Activated B cell treated with CpG ODN at 0.5 μM for 24 hours (primary cell): ENCODE results near the gene EFNA5. TPM values are rescaled to one million over a fixed set of nuclear protein-coding genes. Genes with fewer than 3 reads are reported as not detected.

Experiments
- ATAC-seq: fragments of 200-7000 bp; cut with Tn5 transposase; one replicate; pipeline ENCODE4 v1.10.0; 2021; ENCODE audit warnings: low read depth, mild to moderate bottlenecking, moderate library complexity
- CTCF ChIA-PET: fragments of 350-600 bp; sonication (Branson Sonifier 250); formaldehyde crosslinking; loops from one replicate; lab custom pipeline; 2021; ENCODE audit warnings: antibody characterized with exemption; lab: Charles Lee
- POLR2A ChIA-PET: fragments of 350-600 bp; sonication (Branson Sonifier 250); formaldehyde crosslinking; loops from one replicate; lab custom pipeline; 2021; ENCODE audit warnings: antibody characterized with exemption; lab: Charles Lee
- DNase-seq: peaks from one replicate; pipeline ENCODE4 v3.0.0; 2022
- H3K27ac Mint-ChIP-seq: one replicate; pipeline ENCODE4 v1.8.0; 2020; ENCODE audit warnings: mixed read lengths
- H3K27me3 Mint-ChIP-seq: one replicate; pipeline ENCODE4 v1.8.0; 2021; ENCODE audit warnings: mixed read lengths
- H3K36me3 Mint-ChIP-seq: one replicate; pipeline ENCODE4 v1.8.0; 2021; ENCODE audit warnings: low read depth, mixed read lengths
- H3K4me1 Mint-ChIP-seq: one replicate; pipeline ENCODE4 v1.8.0; 2021; ENCODE audit warnings: mixed read lengths
- H3K4me3 Mint-ChIP-seq: one replicate; pipeline ENCODE4 v1.8.0; 2020; ENCODE audit warnings: mild to moderate bottlenecking, mixed read lengths
- H3K9me3 Mint-ChIP-seq: one replicate; pipeline ENCODE4 v1.8.0; 2020; ENCODE audit warnings: mixed read lengths
- intact Hi-C: fragments of 100-400 bp; cut with micrococcal nuclease; formaldehyde crosslinking; loops from one replicate; pipeline ENCODE4 v1.15.1; 2024
- total RNA-seq: library from RNA; stranded (reverse); gene quantifications from 2 replicates; pipeline ENCODE4 v1.2.3, GENCODE V29; 2022
- TF ChIP-seq, protein P1 (sequence below): fragments of 200-600 bp; IDR thresholded peaks from one replicate; pipeline ENCODE4 v1.8.0; 2022; ENCODE audit warnings: antibody characterized with exemption, mild to moderate bottlenecking

The EFNA5 gene
- total RNA-seq, 1 donor from 2014 or later = not detected

DNA sequence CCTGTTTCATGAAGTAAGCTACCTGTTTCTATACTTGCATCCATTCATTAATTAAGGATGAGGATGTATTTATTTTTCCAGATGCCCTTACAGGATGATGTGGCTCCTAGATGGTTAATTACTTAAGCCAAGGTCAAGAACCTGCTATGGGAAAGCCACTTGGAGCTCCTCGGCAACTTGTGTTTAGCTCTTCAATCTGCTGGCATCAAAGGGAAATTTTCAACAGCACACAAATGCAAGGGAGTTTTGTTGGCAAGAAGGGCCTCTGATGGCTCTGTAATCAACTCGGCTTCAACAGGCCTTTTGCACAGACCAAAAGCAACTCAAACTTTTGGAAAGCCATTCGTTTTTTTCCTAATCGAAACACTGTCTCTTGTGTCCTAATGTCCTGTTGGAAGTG lies 125.3 kb downstream of the EFNA5 start:
- no peaks in the 10 kb centered on the region for H3K9me3 Mint-ChIP-seq
- no peak overlapping the region for H3K27ac Mint-ChIP-seq
- no peaks in the 10 kb centered on the region for H3K36me3 Mint-ChIP-seq
- ATAC-seq = no peak
- no peaks in the 10 kb centered on the region for H3K27me3 Mint-ChIP-seq
- H3K4me3 Mint-ChIP-seq = no peak overlapping the region
- no peaks in the 10 kb centered on the region for H3K4me1 Mint-ChIP-seq
- POLR2A ChIA-PET = no interaction called here
- DNase-seq = no peak
- TF ChIP-seq, protein P1, sequence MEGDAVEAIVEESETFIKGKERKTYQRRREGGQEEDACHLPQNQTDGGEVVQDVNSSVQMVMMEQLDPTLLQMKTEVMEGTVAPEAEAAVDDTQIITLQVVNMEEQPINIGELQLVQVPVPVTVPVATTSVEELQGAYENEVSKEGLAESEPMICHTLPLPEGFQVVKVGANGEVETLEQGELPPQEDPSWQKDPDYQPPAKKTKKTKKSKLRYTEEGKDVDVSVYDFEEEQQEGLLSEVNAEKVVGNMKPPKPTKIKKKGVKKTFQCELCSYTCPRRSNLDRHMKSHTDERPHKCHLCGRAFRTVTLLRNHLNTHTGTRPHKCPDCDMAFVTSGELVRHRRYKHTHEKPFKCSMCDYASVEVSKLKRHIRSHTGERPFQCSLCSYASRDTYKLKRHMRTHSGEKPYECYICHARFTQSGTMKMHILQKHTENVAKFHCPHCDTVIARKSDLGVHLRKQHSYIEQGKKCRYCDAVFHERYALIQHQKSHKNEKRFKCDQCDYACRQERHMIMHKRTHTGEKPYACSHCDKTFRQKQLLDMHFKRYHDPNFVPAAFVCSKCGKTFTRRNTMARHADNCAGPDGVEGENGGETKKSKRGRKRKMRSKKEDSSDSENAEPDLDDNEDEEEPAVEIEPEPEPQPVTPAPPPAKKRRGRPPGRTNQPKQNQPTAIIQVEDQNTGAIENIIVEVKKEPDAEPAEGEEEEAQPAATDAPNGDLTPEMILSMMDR = no peak
- intact Hi-C loops = no loop called here
- CTCF ChIA-PET = interaction anchor here (1.2 kb wide), 1 partner anchor 27 kb away, joined by 3 read pairs; no protein-coding TSS in a partner anchor

DNA sequence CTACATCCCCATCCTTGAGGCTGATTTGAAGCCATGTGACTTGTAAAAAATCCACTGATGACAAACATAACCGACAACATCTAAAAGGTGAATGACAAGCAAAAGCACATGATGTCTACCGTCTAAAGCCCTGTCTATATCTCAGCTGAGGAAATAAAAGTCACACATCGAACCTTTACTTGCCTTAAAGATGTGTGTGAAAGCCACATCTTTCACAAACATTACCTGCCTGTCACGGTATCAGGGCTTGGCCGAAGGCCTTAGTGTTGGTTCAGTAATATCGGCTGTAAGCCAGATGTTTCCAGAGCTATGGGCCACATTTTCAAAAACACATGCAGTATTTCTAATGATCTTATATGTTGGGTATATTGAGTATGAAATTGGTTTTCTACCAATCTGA lies 125.8 kb downstream of the EFNA5 start:
- Mint-ChIP-seq H3K9me3 (no peaks in the 10 kb centered on the region), H3K27ac (no peak overlapping the region)
- intact Hi-C loops = no loop called here

DNA sequence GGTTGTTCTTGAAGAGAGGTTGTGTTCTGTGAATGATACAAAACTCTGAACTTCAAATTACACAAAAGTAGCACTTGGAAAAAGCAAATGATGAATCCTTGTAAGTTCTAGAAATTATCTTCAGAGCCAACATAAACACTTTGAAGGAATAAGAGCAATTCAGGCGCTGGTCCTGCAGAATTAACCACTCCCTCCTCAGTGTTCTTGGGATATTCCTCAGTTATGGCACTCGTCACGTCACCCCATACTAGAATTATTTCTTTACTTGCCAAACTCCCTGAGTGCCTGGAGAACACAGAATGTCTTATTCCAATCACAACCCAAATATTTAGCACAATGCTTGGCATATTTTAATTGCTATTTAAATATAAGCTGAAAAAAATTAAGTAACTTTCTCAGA lies 126.3 kb downstream of the EFNA5 start:
- H3K4me1 Mint-ChIP-seq = no peaks in the 10 kb centered on the region
- no peaks in the 10 kb centered on the region for H3K36me3 Mint-ChIP-seq
- ChIA-PET POLR2A (no interaction called here), CTCF (no interaction called here)
- TF ChIP-seq, protein P1 = no peak
- ATAC-seq (no peak), DNase-seq (no peak)
- no peak overlapping the region for H3K27ac Mint-ChIP-seq
- intact Hi-C loops = no loop called here
- no peak overlapping the region for H3K4me3 Mint-ChIP-seq
- H3K9me3 Mint-ChIP-seq = no peaks in the 10 kb centered on the region
- peaks cover 3% of the 10 kb centered on the region for H3K27me3 Mint-ChIP-seq

More for the DNA sequence above, 125.8 kb downstream of the EFNA5 start:
- POLR2A ChIA-PET = no interaction called here
- H3K36me3 Mint-ChIP-seq = no peaks in the 10 kb centered on the region
- TF ChIP-seq, protein P1 = no peak
- no peak for DNase-seq
- CTCF ChIA-PET = no interaction called here
- H3K4me1 Mint-ChIP-seq = no peaks in the 10 kb centered on the region
- no peak overlapping the region for H3K4me3 Mint-ChIP-seq
- H3K27me3 Mint-ChIP-seq = peaks cover under 1% of the 10 kb centered on the region
- no peak for ATAC-seq

DNA sequence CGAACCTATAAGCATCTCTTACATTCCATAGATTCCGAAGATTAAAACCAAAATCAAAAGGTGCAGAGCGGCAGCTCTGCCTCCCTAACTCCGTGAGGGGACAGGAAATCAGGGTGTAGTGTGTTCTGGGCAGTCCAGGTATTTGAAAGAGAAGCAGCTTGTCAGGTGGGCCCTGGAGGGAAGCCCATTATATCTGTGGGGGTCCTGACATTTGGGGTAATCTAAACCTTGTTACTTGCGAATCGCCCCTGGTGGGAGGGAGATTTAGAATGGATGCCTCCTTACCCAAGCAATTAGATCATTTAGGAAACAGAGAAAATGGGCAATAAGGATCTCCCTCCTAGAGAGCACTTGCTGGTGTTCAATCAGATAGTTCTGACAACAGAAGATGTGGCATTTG lies 126.9 kb downstream of the EFNA5 start:
- Mint-ChIP-seq H3K4me1 (no peaks in the 10 kb centered on the region), H3K27me3 (peaks cover 3% of the 10 kb centered on the region), H3K36me3 (no peaks in the 10 kb centered on the region), H3K27ac (no peak overlapping the region), H3K4me3 (no peak overlapping the region), H3K9me3 (no peaks in the 10 kb centered on the region)
- POLR2A ChIA-PET = no interaction called here
- no peak for DNase-seq
- CTCF ChIA-PET = no interaction called here
- TF ChIP-seq, protein P1 = no peak
- intact Hi-C loops = no loop called here
- no peak for ATAC-seq

DNA sequence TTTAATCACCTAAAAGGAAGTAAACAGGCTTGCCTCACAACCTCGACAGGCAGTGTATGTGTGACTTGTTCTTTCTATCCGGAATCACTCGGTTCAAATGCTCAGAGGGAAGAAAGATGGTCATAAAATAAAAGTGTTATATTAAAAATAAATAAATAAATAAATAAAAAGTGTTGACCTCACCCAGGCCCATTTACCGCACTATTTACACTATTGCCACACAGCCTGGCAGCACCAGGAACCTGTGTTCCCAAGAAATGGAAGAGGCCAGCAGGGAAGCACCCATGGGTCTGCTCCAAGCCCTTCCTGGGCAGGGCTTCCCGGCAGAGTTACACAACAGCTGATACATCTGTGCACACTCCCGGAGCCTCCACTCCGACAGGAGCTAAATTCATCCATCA lies 127.9 kb downstream of the EFNA5 start:
- ATAC-seq (no peak), DNase-seq (no peak)
- H3K36me3 Mint-ChIP-seq = no peaks in the 10 kb centered on the region
- H3K4me3 Mint-ChIP-seq = no peak overlapping the region
- intact Hi-C loops = no loop called here
- ChIA-PET POLR2A (no interaction called here), CTCF (no interaction called here)
- no peaks in the 10 kb centered on the region for H3K4me1 Mint-ChIP-seq
- TF ChIP-seq, protein P1 = no peak
- no peak overlapping the region for H3K27ac Mint-ChIP-seq
- peaks cover 3% of the 10 kb centered on the region for H3K27me3 Mint-ChIP-seq
- H3K9me3 Mint-ChIP-seq = no peaks in the 10 kb centered on the region
